Measurements from ENCODE around the gene NFATC1.

The NFATC1 gene

GRCh38 chr18:79554321-79554720, 158.6 kb downstream of the NFATC1 start:
- H2AFZ ChIP-seq (ENCODE audit: low read length), result no peak overlapping the region
- no peak overlapping the region for H3K4me2 ChIP-seq (ENCODE audit: low read length)

GRCh38 chr18:79554945-79555645, 159.4 kb downstream of the NFATC1 start:
- no peak overlapping the region for H3K4me3 ChIP-seq (ENCODE audit: low read depth, low read length, poor library complexity, severe bottlenecking)
- H4K20me1 ChIP-seq (ENCODE audit: insufficient read depth, low read length), result no peaks in the 10 kb centered on the region
- H3K9ac ChIP-seq (ENCODE audit: low read length), result no peak overlapping the region
- no peaks in the 10 kb centered on the region for H3K9me3 ChIP-seq (ENCODE audit: low read length)
- no peaks in the 10 kb centered on the region for H3K36me3 ChIP-seq (ENCODE audit: insufficient read depth, low read length)
- H3K4me2 ChIP-seq (ENCODE audit: low read length), result no peak overlapping the region
- H3K27ac ChIP-seq (ENCODE audit: low read depth, low read length, poor library complexity, severe bottlenecking), result no peak overlapping the region
- TF ChIP-seq EZH2 (IDR thresholded peaks at IDR 0.05; ENCODE audit: borderline replicate concordance, low read length) (no peak), CTCF (IDR thresholded peaks at IDR 0.05; ENCODE audit: low read length) (no peak)
- no peaks in the 10 kb centered on the region for H3K27me3 ChIP-seq (ENCODE audit: insufficient read depth, low read length)
- H3K4me1 ChIP-seq (ENCODE audit: insufficient read depth, low read length, severe bottlenecking), result no peaks in the 10 kb centered on the region
- no peaks in the 10 kb centered on the region for H3K79me2 ChIP-seq (ENCODE audit: insufficient read depth, low read length)
- H3K9me2 ChIP-seq (ENCODE audit: low read depth, low read length), result no peaks in the 10 kb centered on the region
- no peaks in the 10 kb centered on the region for H3F3A ChIP-seq (ENCODE audit: insufficient read depth, low read length)
- H2AFZ ChIP-seq (ENCODE audit: low read length), result no peak overlapping the region

More at GRCh38 chr18:79554321-79554720, 158.6 kb downstream of the NFATC1 start:
- H3K36me3 ChIP-seq (ENCODE audit: insufficient read depth, low read length), result no peaks in the 10 kb centered on the region
- no peaks in the 10 kb centered on the region for H3K9me2 ChIP-seq (ENCODE audit: low read depth, low read length)
- no peaks in the 10 kb centered on the region for H3K9me3 ChIP-seq (ENCODE audit: low read length)
- no peak for TF ChIP-seq EZH2 (IDR thresholded peaks at IDR 0.05; ENCODE audit: borderline replicate concordance, low read length)
- no peak for TF ChIP-seq CTCF (IDR thresholded peaks at IDR 0.05; ENCODE audit: low read length)
- H3F3A ChIP-seq (ENCODE audit: insufficient read depth, low read length), result no peaks in the 10 kb centered on the region
- H3K27ac ChIP-seq (ENCODE audit: low read depth, low read length, poor library complexity, severe bottlenecking), result no peak overlapping the region
- H3K4me3 ChIP-seq (ENCODE audit: low read depth, low read length, poor library complexity, severe bottlenecking), result no peak overlapping the region
- no peaks in the 10 kb centered on the region for H3K27me3 ChIP-seq (ENCODE audit: insufficient read depth, low read length)
- H4K20me1 ChIP-seq (ENCODE audit: insufficient read depth, low read length), result no peaks in the 10 kb centered on the region
- H3K9ac ChIP-seq (ENCODE audit: low read length), result no peak overlapping the region
- H3K4me1 ChIP-seq (ENCODE audit: insufficient read depth, low read length, severe bottlenecking), result no peaks in the 10 kb centered on the region
- H3K79me2 ChIP-seq (ENCODE audit: insufficient read depth, low read length), result no peaks in the 10 kb centered on the region

- H3K27me3 ChIP-seq (ENCODE audit: insufficient read depth, low read length), result no peaks in the 10 kb centered on the region
- TF ChIP-seq EZH2 (IDR thresholded peaks at IDR 0.05; ENCODE audit: borderline replicate concordance, low read length), result no peak
- no peak for TF ChIP-seq CTCF (IDR thresholded peaks at IDR 0.05; ENCODE audit: low read length)
- no peaks in the 10 kb centered on the region for H3K9me2 ChIP-seq (ENCODE audit: low read depth, low read length)
Measured at GRCh38 chr18:79555885-79556284, 160.2 kb downstream of the NFATC1 start.

More at GRCh38 chr18:79555885-79556284, 160.2 kb downstream of the NFATC1 start:
- no peaks in the 10 kb centered on the region for H3K4me1 ChIP-seq (ENCODE audit: insufficient read depth, low read length, severe bottlenecking)
- H4K20me1 ChIP-seq (ENCODE audit: insufficient read depth, low read length), result no peaks in the 10 kb centered on the region
- no peaks in the 10 kb centered on the region for H3K36me3 ChIP-seq (ENCODE audit: insufficient read depth, low read length)
- no peak overlapping the region for H2AFZ ChIP-seq (ENCODE audit: low read length)
- no peak overlapping the region for H3K27ac ChIP-seq (ENCODE audit: low read depth, low read length, poor library complexity, severe bottlenecking)
- no peak overlapping the region for H3K4me3 ChIP-seq (ENCODE audit: low read depth, low read length, poor library complexity, severe bottlenecking)
- H3K9me3 ChIP-seq (ENCODE audit: low read length), result no peaks in the 10 kb centered on the region
- H3K9ac ChIP-seq (ENCODE audit: low read length), result no peak overlapping the region
- no peaks in the 10 kb centered on the region for H3K79me2 ChIP-seq (ENCODE audit: insufficient read depth, low read length)
- no peak overlapping the region for H3K4me2 ChIP-seq (ENCODE audit: low read length)
- no peaks in the 10 kb centered on the region for H3F3A ChIP-seq (ENCODE audit: insufficient read depth, low read length)
